Measurements from ENCODE around the gene IGSF21. TPM values are rescaled to one million over a fixed set of nuclear protein-coding genes. Genes with fewer than 3 reads are reported as not detected.

Gene IGSF21
- total RNA-seq, 1 donor from 2014 or later: 3.2 TPM

- TF ChIP-seq CTCF (IDR thresholded peaks at IDR 0.05) (no peak), POLR2AphosphoS5 (IDR thresholded peaks at IDR 0.05; ENCODE audit: insufficient read depth in 1 of 2, low read depth in 1 of 2) (no peak), POLR2A (IDR thresholded peaks at IDR 0.05) (no peak)
- Histone ChIP-seq H3K27me3 (no peaks in the 10 kb centered on the region), H3K27ac (no peak overlapping the region), H3K4me3 (no peak overlapping the region), H3K4me1 (no peaks in the 10 kb centered on the region), H3K36me3 (no peaks in the 10 kb centered on the region), H3K9me3 (no peaks in the 10 kb centered on the region)
- intact Hi-C loops (cut with DNase I): no loop called here
- no peak for DNase-seq (ENCODE audit: extremely low spot score in 2 of 2)
Observed at GRCh38 chr1:18280956-18281355, 173.4 kb downstream of the IGSF21 start.

GRCh38 chr1:18282851-18283600 lies 175.4 kb downstream of the IGSF21 start:
- H3K4me3 ChIP-seq: no peak overlapping the region
- TF ChIP-seq POLR2AphosphoS5 (IDR thresholded peaks at IDR 0.05; ENCODE audit: insufficient read depth in 1 of 2, low read depth in 1 of 2) (no peak), POLR2A (IDR thresholded peaks at IDR 0.05) (no peak), CTCF (IDR thresholded peaks at IDR 0.05) (no peak)
- no peak for DNase-seq (ENCODE audit: extremely low spot score in 2 of 2)
- no peaks in the 10 kb centered on the region for H3K4me1 ChIP-seq
- intact Hi-C loops (cut with DNase I): no loop called here
- no peaks in the 10 kb centered on the region for H3K27me3 ChIP-seq
- H3K27ac ChIP-seq: no peak overlapping the region
- H3K36me3 ChIP-seq: no peaks in the 10 kb centered on the region
- no peaks in the 10 kb centered on the region for H3K9me3 ChIP-seq

- intact Hi-C loops (cut with DNase I): no loop called here
- TF ChIP-seq POLR2A (IDR thresholded peaks at IDR 0.05) (no peak), CTCF (IDR thresholded peaks at IDR 0.05) (no peak), POLR2AphosphoS5 (IDR thresholded peaks at IDR 0.05; ENCODE audit: insufficient read depth in 1 of 2, low read depth in 1 of 2) (no peak)
- Histone ChIP-seq H3K4me3 (no peak overlapping the region), H3K36me3 (no peaks in the 10 kb centered on the region), H3K27ac (no peak overlapping the region), H3K27me3 (no peaks in the 10 kb centered on the region), H3K4me1 (no peaks in the 10 kb centered on the region), H3K9me3 (no peaks in the 10 kb centered on the region)
- no peak for DNase-seq (ENCODE audit: extremely low spot score in 2 of 2)
Observed at GRCh38 chr1:18283601-18284385, 176.2 kb downstream of the IGSF21 start.

GRCh38 chr1:18284805-18285537 lies 177.4 kb downstream of the IGSF21 start:
- H3K4me1 ChIP-seq: no peaks in the 10 kb centered on the region
- H3K4me3 ChIP-seq: no peak overlapping the region
- H3K27me3 ChIP-seq: no peaks in the 10 kb centered on the region
- TF ChIP-seq POLR2AphosphoS5 (IDR thresholded peaks at IDR 0.05; ENCODE audit: insufficient read depth in 1 of 2, low read depth in 1 of 2) (no peak), CTCF (IDR thresholded peaks at IDR 0.05) (no peak), POLR2A (IDR thresholded peaks at IDR 0.05) (no peak)
- H3K9me3 ChIP-seq: no peaks in the 10 kb centered on the region
- H3K36me3 ChIP-seq: no peaks in the 10 kb centered on the region
- no peak overlapping the region for H3K27ac ChIP-seq
- no peak for DNase-seq (ENCODE audit: extremely low spot score in 2 of 2)
- intact Hi-C loops (cut with DNase I): no loop called here

All from vagina (tissue), 2 donors.